Kidney tubule cell (primary cell): Measurements from ENCODE around the gene USP34.

Source experiments
- DNase-seq: peaks from one replicate; pipeline ENCODE4 v3.0.0-alpha.2; 2018; ENCODE audit warnings: low spot score

Gene USP34

GRCh38 chr2:61291851-61292575 lies 178.9 kb downstream of the USP34 start:
- no peak for DNase-seq

GRCh38 chr2:61288070-61288841 lies 182.6 kb downstream of the USP34 start:
- no peak for DNase-seq

GRCh38 chr2:61287254-61287653 lies 183.6 kb downstream of the USP34 start:
- DNase-seq, result no peak

- DNase-seq, result no peak
Observed at GRCh38 chr2:61283443-61284160, 187.3 kb downstream of the USP34 start.

GRCh38 chr2:61282104-61282590 lies 188.7 kb downstream of the USP34 start:
- no peak for DNase-seq

GRCh38 chr2:61281321-61281720 lies 189.6 kb downstream of the USP34 start:
- DNase-seq, result no peak

GRCh38 chr2:61277756-61278155 lies 193.1 kb downstream of the USP34 start:
- no peak for DNase-seq

- DNase-seq, result no peak
Observed at GRCh38 chr2:61275575-61276184, 195.2 kb downstream of the USP34 start.

GRCh38 chr2:61272421-61273070 lies 198.3 kb downstream of the USP34 start:
- peak; percentile 4 for DNase-seq

GRCh38 chr2:61268249-61268648 lies 202.6 kb downstream of the USP34 start:
- DNase-seq, result no peak

GRCh38 chr2:61266632-61267505 lies 204.0 kb downstream of the USP34 start:
- no peak for DNase-seq

GRCh38 chr2:61263830-61264229 lies 207.1 kb downstream of the USP34 start:
- no peak for DNase-seq

- DNase-seq, result no peak
Observed at GRCh38 chr2:61262699-61263098, 208.2 kb downstream of the USP34 start.

- DNase-seq, result no peak
Observed at GRCh38 chr2:61257446-61257845, 213.4 kb downstream of the USP34 start.

- DNase-seq, result peak; percentile 76
Observed at GRCh38 chr2:61255580-61256437, 215.1 kb downstream of the USP34 start.

- no peak for DNase-seq
Observed at GRCh38 chr2:61254536-61254935, 216.4 kb downstream of the USP34 start.

- no peak for DNase-seq
Observed at GRCh38 chr2:61253136-61253535, 217.8 kb downstream of the USP34 start.

- no peak for DNase-seq
Observed at GRCh38 chr2:61252031-61252430, 218.9 kb downstream of the USP34 start.

- no peak for DNase-seq
Observed at GRCh38 chr2:61249521-61250071, 221.3 kb downstream of the USP34 start.
